GM18517 (cell line): ENCODE data around the gene MYO1G.
"Not testable (repeated sequence)": the region's sequence is repeated elsewhere in the genome, so short reads cannot be mapped to it uniquely, and the experiment has no call there.

Experiments
- ATAC-seq: cut with Tn5 transposase; IDR thresholded peaks from one replicate; pipeline ENCODE4 v1.9.1; 2021; ENCODE audit warnings: mild to moderate bottlenecking, moderate library complexity; ENCODE audit not compliant: unreplicated experiment

The MYO1G gene

DNA sequence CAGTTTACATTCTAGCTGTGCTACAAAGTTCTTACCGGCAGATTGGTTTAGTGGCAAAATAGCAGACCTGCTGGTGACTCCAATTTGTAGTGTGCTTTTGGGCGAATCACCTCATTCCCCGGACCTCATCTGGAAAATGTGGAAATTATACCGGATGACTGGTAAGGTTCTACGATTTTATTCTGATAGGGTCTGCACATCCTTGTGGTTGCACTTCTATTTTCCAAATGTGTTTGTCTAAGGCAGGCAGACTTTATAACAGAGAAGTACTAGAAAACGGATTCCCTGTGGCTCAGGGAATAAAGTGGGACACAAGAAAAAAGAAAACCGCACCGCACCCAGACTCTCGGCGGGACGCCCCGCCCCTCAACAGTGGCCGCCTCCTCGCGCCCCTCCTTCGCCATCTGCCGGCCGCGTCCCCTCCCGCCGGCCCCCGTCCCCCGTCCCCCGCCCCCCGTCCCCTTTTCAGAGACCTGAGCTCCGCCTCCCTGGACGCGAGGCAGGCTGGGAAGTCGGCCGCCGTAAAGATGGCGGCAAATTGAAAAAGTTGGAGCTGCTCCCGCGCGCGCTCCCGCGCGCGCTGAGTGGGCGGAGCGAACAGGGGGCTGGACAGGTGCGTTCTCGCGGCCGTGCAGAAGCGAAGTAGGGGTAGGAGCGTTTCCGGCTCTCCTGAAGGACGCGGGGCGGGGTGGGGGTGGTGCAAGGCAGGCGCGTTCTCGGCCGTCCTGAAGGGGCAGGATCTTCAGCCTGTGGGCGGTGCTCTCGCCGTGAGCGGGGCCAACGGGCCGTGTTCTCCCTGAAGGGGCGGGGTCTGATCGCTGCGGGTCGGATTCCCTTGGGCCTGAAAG is 20.7 kb upstream of the MYO1G start:
- ATAC-seq: peak; percentile 53

DNA sequence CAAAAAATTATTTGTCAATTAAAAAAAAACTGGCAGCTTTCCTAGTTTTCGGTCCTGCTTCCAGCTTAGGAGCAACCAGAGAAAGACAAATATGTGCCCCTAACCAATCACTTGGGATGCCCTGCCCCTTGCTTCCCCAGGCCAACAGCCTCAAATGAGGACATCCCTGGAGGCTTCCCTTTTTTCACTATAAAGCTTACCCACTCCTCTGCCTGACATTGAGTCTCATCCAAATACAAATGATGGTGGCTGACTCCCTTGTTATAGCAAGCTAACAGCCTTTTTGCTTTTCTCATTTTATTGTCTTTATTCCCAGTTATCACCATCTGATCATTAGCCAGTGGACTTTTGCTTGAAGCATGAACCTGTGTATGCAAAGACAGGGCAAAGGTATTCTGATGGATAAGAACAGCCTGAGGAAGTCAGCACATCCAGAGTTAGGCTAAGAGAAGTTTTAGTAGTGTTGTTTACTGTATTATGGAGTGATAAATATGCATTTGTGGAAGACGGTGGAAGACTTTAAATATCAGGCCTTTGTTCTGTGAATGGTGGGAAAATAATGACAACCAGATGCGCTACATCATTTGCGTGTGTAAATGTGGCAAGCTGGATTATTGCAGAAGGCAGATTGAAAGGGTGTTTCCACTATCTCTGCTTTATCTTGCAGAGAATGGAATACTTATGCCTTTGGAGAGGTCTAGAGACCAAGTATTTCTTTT is 19.5 kb upstream of the MYO1G start:
- no peak for ATAC-seq

DNA sequence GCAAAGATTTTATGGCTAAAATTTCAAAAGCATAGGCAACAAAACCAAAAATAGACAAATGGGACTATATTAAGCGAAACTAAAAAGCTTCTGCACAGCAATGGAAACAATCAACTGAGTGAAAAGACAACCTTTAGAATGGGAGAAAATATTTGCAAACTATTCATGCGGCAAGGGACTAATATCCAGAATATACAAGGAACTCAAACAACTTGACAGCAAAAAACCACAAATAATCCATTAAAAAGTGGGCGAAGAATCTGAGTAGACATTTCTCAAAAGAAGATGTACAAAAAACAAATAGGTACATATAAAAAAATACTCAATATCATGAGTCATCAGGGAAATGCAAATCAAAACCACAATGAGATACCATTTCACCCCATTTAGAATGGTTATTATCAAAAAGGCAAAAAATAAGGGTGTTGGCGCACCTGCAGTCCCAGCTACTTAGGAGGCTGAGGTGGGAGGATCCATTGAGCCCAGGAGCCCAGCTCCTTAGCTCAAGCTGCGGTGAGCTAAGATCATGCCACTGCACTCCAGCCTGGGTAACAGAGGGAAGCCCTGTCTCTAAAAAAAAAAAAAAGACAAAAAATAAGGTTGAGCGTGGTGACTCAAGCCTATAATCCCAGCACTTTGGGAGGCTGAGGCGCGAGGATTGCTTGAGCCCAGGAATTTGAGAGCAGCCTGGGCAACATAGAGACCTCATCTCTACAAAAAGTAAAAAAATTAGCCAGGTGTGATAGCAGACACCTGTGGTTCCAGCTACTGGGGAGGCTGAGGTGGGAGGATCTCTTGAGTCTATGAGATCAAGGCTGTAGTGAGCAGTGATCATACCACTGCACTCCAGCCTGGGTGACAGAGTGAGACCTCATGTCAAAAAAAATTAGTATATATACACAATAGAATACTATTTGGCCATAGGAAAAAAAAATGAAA is 17.0 kb upstream of the MYO1G start:
- ATAC-seq: peak; percentile 30

DNA sequence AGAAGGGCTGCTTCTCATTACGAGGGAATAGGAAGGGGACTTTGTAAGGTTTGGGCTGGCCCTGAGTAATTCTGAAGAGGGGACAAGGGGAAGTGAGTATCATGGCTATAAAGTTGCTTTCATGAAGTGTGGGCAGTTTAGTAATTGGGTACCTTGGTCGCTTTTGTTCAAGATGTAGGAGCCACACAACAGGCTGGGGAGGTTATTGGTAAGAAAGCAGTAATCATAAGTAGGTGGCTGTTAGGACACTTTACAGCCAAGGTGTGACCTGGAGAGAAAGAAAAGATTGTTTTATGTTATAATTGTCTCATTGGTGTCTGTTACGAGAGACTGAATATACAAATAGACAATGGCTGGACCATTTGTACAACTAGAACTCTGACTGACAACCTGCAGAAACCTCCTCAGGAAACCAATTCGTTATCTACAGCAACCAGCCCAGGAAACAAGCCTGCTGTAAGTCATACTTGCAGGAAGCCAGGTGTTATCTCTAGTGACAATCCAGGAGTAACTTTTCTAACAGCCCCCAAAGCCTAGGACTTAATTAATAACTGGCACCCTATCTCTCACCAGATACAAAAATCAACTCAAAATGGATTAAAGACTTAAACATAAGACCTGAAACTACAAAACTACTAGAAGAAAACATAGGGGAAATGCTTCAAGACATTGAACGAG is 16.2 kb upstream of the MYO1G start:
- no peak for ATAC-seq

DNA sequence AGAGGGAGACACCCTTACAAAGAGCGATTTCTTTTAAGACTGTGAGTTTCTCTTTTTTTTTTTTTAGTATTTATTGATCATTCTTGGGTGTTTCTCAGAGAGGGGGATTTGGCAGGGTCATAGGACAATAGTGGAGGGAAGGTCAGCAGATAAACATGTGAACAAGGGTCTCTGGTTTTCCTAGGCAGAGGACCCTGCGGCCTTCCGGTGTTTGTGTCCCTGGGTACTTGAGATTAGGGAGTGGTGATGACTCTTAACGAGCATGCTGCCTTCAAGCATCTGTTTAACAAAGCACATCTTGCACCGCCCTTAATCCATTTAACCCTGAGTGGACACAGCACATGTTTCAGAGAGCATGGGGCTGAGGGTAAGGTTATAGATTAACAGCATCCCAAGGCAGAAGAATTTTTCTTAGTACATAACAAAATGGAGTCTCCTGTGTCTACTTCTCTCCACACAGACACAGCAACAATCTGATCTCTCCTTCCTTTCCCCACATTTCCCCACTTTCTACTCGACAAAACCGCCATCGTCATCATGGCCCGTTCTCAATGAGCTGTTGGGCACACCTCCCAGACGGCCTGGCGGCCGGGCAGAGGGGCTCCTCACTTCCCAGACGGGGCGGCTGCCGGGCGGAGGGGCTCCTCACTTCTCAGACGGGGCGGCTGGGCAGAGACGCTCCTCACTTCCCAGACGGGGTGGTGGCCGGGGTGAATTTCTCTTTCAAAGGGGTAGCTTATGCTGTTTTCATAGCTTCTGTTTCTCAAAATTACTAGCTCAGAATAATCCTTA is 13.4 kb upstream of the MYO1G start:
- ATAC-seq: not testable (repeated sequence)

DNA sequence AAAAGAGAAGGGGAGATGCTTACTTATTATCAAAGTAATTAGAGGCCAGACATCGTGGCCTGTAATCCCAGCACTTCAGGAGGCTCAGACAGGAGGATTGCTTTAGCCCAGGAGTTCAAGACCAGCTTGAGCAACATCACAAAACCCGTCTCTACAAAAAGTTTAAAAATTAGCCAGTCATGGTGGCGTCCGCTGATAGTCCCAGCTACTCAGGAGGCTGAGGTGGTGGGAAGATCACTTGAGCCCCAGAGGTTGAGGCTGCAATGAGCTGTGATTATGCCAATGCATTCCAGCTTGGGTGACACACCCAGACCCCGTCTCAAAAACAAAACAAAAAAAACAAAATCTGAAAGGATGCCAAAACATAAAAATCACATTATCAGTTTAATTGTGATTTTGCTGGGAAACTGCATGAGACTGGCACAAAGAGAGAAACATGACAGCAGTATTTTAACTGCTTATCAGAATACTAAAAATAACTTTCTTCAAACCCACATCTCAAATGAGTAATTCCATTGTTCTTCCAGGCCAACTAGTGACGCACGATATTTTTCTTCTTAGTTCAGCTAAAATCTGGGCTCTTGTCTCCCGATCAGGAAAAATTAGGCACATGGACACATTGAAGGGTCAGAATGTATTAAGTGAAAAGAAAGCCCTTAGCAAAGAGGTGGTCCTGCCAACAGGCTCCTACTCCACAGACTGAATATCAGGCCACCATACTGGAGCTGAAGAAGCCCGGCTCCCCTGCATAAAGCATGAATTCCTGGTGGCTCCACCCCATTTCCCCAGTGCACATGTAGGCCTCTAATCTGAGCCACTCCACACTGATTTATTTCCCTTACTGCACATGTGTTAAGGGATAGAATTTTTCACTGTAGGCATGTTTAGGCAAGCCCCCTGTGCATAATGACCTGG is 11.6 kb upstream of the MYO1G start:
- ATAC-seq: no peak

DNA sequence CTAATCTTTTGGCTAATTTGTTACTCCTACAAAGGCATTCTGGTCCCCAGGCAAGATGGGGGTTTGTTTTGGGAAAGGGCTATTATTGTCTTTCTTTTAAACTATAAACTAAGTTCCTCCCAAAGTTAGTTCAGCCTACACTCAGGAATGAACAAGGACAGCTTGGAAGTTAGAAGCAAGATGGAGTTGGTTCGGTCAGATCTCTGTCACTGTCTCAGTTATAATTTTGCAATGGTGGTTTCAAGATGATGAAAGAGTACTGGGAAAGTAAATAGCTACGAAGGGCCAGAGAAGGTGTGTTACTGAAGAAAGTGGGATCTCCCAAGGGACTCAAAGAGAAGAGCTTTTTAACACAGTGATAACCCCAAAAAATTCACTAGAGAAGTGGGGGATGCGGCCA is 10.3 kb upstream of the MYO1G start:
- no peak for ATAC-seq

DNA sequence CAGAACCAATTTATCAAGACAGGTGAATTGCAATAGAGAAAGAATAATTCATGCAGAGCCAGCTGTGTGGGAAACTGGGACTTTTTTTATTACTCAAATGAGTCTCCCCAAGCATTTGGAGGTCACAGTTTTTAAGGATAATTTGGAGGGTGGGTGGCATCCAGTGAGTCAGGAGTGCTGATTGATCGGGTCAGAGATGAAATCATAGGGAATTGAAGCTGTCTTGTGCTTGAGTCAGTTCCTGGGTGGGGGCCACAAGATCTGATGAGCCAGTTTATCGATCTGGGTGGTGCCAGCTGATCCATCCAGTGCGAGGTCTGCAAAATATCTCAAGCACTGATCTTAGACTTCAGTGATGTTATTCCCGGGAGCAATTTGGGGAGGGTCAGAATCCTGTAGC is 9.9 kb upstream of the MYO1G start:
- ATAC-seq: no peak

DNA sequence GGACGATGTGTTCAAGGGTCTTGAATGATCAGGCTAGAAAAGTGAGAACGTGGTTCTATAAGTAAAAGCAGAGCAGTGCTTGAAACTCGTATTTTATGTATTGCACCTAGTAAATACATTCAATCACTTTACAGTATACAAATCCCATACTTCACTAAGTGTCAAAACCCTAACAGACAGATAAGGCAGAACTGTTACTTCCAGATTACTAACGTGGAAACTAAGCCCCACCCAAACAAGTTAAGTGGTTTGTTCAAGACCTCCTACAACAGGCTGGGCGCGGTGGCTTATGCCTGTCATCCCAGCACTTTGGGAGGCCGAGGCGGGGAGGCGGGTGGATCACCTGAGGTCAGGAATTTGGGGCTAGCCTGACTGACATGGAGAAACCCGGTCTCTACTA is 9.2 kb upstream of the MYO1G start:
- no peak for ATAC-seq

DNA sequence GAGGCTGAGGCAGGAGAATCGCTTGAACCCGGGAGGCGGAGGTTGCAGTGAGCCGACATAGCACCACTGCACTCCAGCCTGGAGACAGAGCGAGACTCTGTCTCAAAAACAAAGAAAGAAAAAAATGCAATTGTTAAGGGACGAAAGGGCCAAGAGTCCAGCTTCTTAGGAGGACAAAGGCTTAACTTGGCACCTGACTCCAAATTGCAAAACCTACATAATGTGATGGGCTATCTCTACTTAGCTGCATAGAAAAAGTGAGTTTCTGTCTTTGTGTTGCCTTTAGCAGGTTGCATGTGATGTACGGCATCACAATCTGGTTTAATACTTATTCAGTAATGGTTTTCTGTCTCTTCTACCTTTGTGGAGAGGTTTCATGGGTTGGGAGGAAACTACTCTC is 8.6 kb upstream of the MYO1G start:
- ATAC-seq: no peak

DNA sequence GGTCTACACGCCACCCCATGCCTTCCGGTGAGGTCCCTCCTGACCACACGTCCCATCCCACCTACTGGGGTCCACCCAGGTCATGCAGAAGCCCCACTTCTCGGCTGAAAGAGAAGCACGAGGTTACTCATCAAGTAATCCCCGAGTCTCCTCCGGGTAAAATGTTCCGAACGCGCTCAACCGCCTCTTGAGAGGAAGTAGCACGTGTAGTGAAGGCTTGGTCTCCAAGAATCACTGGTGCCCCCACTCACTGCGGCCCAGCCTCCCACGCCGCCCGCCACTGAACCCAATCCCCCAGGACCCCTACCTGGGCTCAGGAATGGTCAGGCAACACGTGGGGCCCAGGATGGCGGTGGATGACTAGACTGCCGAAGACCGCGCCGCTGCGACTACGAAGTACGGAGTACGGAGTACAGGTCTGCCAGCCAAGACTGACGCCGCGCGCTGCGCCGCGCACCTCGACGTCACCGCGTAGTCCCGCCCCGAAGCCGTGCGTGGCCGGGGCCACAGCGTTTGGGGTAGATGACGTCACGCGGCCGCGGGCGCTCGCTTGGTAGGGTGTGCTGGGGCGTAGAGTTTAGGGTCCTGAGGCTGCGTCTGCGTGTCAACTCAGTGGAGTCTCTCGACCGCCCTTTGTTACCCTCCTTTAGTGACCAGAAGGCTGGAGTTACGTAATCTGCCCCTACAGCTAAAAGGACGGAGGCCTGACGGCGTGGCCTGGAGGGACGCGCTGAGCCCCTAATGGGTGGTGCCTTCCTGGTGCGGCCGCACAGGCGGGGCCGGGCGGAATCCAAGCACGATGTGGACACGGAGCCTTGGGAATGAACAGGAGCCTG is 7.6 kb upstream of the MYO1G start:
- peak; percentile 88 for ATAC-seq

DNA sequence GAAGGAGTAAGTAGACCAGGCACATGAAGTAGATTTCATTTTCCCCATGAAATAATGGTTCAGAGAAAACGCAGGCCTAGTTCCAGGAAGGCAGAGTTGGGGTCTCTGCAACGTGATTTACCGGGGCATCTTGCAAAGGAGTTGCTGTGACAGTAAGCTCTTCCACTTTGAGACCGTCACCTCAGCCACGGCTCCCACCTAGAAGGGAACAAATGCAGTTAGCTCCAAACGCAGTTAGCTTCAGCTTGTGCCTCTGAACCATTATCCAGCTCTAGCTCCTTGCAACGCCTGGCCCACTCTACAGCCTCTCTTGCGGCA is 7.0 kb upstream of the MYO1G start:
- no peak for ATAC-seq

DNA sequence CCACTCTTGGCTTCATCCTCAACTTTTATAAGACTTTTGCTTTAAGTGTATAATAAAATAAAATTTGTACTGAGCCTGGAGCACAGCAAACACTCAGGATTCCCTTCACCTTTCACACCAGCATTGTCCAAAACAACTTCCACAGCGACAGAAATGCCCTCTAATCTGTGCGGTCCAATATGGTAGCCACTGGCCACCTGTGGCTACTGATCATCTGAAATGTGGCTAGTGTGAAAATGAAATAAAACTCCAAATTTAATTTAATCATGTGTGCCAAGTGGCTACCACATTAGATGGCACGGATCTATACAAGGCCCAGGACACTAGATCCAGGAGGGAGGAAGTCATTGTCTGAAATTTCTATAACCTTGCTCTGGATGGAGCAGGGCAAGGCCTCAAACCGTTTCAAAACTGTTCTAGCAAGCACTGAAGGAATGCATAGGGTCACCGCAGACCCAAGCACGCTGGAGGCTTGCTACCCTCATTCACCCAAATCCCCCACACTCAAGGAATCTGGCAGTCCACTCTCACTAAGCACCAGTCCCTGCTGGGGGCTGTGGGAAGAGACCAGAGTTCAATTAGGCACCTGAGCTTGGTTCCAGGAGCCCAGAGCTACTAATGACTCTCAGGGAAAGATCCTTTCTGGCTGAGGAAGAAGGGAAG is 6.3 kb upstream of the MYO1G start:
- no peak for ATAC-seq

DNA sequence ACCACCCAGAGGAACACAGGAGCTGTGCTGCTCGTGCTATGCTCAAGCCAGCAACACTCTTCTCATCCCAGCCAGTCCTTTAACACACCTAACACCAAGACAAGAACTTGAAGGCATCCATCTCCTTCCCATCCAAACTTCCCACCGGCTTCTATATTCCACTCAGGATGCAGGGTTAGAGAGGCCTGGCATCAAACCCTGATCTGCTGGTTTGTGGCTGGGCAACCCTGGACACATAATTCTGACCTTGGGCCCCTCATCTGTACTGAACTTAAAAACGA is 5.6 kb upstream of the MYO1G start:
- no peak for ATAC-seq

DNA sequence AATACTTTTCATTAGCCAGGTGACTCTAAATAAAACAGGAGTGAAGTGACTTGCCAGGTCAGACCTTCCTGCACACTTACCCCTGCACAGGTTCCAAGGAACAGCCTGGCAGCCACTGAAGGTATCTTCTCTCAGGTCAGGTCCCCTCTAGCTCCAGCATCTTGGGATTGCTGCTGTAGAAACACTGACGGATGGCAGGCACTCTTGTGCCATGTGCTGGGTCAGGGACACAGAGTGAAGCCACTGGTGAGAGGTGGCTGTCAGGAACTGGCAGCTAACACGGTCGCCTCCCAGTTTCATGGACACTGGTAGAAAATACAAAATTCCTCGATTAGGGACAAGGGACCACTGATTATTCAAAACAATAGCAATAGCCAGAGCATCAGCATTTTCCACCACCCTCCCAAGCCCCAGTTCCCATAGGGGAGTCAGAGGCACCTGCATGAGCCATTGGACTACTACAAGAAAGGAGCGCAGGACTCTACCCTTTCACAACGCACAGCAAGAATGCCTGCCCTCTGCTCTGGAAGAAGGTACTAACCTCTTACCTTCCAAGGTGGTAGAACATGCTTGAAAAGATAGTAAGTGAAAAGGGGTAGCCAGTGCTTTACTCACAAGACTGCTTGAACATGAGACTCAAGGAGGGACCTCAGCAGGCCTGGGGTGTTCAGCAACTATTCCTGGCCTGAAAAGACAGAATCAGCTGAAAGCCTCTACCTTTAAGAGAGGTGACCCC is 5.1 kb upstream of the MYO1G start:
- no peak for ATAC-seq

DNA sequence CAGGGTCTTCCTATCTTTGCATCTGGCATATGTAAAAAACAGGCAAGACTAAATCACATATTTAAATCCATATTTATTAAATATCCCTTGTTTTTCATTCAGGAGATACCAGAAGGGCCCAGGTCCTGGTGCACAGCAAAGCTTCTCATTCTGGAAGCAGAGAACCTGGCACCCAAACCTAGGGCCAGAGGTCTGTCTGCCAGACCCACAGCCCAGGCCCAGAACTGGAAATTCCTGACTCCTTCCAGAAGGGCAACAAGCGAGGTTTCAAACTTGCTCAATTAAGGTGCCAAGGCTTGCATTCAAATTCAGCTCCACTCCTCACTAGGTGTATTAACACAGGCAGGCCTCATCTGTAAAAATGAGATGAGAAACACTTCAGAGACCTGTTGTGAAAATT is 4.2 kb upstream of the MYO1G start:
- ATAC-seq: no peak

DNA sequence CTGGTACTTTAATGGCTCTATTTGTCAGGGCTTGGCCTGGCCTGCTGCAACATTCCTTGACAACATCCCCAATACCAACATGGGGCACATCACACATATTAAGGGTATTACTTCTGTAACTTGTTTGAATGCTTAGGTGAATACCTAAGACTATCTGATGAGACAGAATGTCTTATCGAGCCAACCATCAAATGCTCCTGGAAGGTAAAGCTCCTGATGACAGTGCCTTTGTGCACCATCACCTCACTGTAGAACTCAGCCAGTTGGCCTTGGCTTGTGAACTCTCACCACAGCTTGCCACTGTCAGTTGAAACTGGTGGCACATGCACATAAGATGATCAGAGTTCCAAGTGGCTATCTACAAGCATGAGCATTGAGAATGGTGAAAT is 3.7 kb upstream of the MYO1G start:
- no peak for ATAC-seq
